Renal pelvis (tissue), 12 donors: ENCODE measurements around the gene GPRASP2. TPM values are rescaled to one million over a fixed set of nuclear protein-coding genes. Genes with fewer than 3 reads are reported as not detected.
"Not testable (repeated sequence)": the region's sequence is repeated elsewhere in the genome, so short reads cannot be mapped to it uniquely, and the experiment has no call there.

Experiments used
- DNase-seq: peaks from one replicate; pipeline ENCODE4 v3.0.0-alpha.2; 2013
- long read RNA-seq, 16 experiments: transcript quantifications; one replicate each; lab custom pipeline, GENCODE V29; 2026
- polyA plus RNA-seq, 3 donors: library from polyadenylated mRNA; unstranded; fragments of 120-200 nt; gene quantifications; one replicate each; pipeline ENCODE4 v1.2.1, GENCODE V29; 2013; ENCODE audit not compliant: insufficient read length in 3 of 3

Gene GPRASP2
- polyA plus RNA-seq, result 10 to 100 TPM; 36.7 to 37.5 (median 37.0) TPM
- long read RNA-seq, donor 1, transcript GPRASP2-202 (5 exons, 581 nt), result major isoform, 8 of 8 reads
- long read RNA-seq, donor 1, partial matches to known transcripts, result 0 of 8 reads
- long read RNA-seq, donor 1, other reads (novel, unspliced or antisense), result 0 of 8 reads
- long read RNA-seq, donor 2, transcript GPRASP2-202 (5 exons, 581 nt), result major isoform, 6 of 7 reads
- long read RNA-seq, donor 2, partial matches to known transcripts, result 0 of 7 reads
- long read RNA-seq, donor 2, other reads (novel, unspliced or antisense), result 0 of 7 reads
- long read RNA-seq, donor 3, partial matches to known transcripts, result 0 of 3 reads
- long read RNA-seq, donor 3, other reads (novel, unspliced or antisense), result 0 of 3 reads
- long read RNA-seq, donor 4, transcript GPRASP2-202 (5 exons, 581 nt), result major isoform, 5 of 6 reads
- long read RNA-seq, donor 4, partial matches to known transcripts, result 0 of 6 reads
- long read RNA-seq, donor 4, other reads (novel, unspliced or antisense), result 0 of 6 reads
- long read RNA-seq, donor 5, partial matches to known transcripts, result 0 of 2 reads
- long read RNA-seq, donor 5, other reads (novel, unspliced or antisense), result 0 of 2 reads
- long read RNA-seq, donor 6, partial matches to known transcripts, result 0 of 3 reads
- long read RNA-seq, donor 6, other reads (novel, unspliced or antisense), result 0 of 3 reads
- long read RNA-seq, donor 7, partial matches to known transcripts, result 0 of 3 reads
- long read RNA-seq, donor 7, other reads (novel, unspliced or antisense), result 0 of 3 reads
- long read RNA-seq, donor 8, partial matches to known transcripts, result 0 of 4 reads
- long read RNA-seq, donor 8, other reads (novel, unspliced or antisense), result 0 of 4 reads
- long read RNA-seq, donor 9, partial matches to known transcripts, result 0 of 2 reads
- long read RNA-seq, donor 9, other reads (novel, unspliced or antisense), result 0 of 2 reads
- long read RNA-seq, donor 10, transcript GPRASP2-202 (5 exons, 581 nt), result major isoform, 5 of 6 reads
- long read RNA-seq, donor 10, partial matches to known transcripts, result 0 of 6 reads
- long read RNA-seq, donor 10, other reads (novel, unspliced or antisense), result 0 of 6 reads
- long read RNA-seq, donor 11, partial matches to known transcripts, result 0 of 4 reads
- long read RNA-seq, donor 11, other reads (novel, unspliced or antisense), result 0 of 4 reads
- long read RNA-seq, donor 12, transcript GPRASP2-202 (5 exons, 581 nt), result major isoform, 7 of 8 reads
- long read RNA-seq, donor 12, partial matches to known transcripts, result 0 of 8 reads
- long read RNA-seq, donor 12, other reads (novel, unspliced or antisense), result 0 of 8 reads
- long read RNA-seq, donor 13, partial matches to known transcripts, result 0 of 1 reads
- long read RNA-seq, donor 13, other reads (novel, unspliced or antisense), result 0 of 1 reads
- long read RNA-seq, donor 14, transcript GPRASP2-202 (5 exons, 581 nt), result major isoform, 6 of 7 reads
- long read RNA-seq, donor 14, partial matches to known transcripts, result 0 of 7 reads
- long read RNA-seq, donor 14, other reads (novel, unspliced or antisense), result 0 of 7 reads
- long read RNA-seq, donor 15, transcript GPRASP2-202 (5 exons, 581 nt), result major isoform, 7 of 7 reads
- long read RNA-seq, donor 15, partial matches to known transcripts, result 0 of 7 reads
- long read RNA-seq, donor 15, other reads (novel, unspliced or antisense), result 0 of 7 reads
- long read RNA-seq, donor 16, transcript GPRASP2-202 (5 exons, 581 nt), result major isoform, 7 of 8 reads
- long read RNA-seq, donor 16, partial matches to known transcripts, result 0 of 8 reads
- long read RNA-seq, donor 16, other reads (novel, unspliced or antisense), result 0 of 8 reads

DNA sequence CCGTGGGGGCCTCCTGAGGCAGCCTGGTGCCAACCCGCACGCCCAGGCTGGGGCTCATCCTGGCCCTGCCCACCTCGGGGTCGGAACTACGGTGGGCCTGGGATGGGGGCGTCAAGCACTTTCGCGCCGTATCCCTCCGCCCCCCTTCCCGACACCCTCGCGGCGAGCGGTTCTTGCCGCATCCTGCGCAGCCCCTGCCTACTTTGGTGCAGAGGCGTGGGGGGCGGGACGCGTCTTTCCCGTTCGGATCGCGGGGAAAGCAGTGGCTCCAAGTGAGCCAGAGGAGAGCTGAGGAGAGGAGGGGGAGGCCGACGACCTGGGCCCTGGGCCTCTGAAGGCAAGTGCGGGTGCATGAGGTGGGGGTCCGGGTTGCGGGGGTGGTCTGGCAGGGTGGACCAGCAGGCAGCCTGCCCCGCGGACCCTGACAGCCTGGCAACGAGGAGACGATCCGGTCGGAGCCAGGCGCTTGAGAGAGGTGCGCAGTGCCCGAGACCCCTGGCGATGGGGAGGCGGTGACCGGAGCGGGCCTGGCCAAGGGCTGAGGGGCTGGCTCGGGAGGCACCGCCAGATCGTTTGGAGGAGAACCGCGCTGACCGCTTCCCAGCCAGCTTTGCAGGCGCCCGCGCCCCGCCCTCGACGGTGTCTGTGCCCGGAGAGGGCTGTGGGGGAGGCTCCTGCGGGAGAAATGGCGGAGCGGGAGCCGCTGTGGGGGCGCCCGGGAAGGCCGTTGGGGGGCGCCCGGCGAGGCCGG, at the start of gene GPRASP2:
GPRASP2 (plus strand) TSS at position 233 of the 751 bp plus-strand sequence. CDS start 2,422 bp downstream, outside the sequence.
- DNase-seq, result peak; percentile 54

- not testable (repeated sequence) for DNase-seq
Observed at GRCh38 chrX:102663820-102664219, 48.4 kb upstream of the GPRASP2 start.

GRCh38 chrX:102667034-102667433, 45.2 kb upstream of the GPRASP2 start:
- not testable (repeated sequence) for DNase-seq

DNA sequence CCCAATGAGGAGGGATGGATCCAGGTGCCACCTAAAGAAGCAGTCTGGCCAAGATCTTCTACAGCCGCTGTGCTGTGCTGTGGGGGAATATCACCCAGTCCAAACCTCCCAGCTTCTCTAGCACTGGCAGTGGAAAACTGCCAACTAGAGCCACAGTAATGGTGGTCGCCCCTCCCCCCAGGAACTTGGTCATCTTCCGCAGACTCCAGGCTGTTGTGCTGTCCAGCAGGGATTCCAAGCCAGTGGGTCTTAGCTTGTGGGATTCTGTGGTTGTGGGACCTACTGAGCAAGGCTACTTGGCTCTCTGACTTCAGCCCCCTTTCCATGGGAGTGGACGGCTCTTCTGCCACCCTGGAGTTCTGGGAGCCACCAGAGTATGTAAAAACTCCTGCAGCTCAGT, 42.7 kb upstream of the GPRASP2 start:
- DNase-seq, result no peak

DNA sequence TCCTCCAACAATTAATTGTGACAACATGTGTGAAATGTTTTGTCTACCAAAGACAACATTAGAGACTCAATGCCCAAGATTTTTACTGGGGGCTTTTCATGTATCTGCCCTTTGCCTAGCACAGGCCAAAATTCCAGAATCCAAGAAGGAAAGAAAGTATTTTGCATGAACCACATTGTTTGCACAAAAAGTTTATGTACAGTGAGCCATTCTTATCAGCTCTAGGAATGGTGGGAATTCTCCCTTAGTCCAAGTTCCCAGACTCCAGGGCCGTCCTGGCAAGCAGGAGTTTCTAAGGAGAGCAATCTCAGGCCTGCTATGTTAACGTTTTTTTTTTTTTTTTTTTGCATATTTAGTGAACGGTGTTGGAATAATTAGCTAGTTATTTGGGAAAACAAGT, 39.4 kb upstream of the GPRASP2 start:
- DNase-seq, result no peak

DNA sequence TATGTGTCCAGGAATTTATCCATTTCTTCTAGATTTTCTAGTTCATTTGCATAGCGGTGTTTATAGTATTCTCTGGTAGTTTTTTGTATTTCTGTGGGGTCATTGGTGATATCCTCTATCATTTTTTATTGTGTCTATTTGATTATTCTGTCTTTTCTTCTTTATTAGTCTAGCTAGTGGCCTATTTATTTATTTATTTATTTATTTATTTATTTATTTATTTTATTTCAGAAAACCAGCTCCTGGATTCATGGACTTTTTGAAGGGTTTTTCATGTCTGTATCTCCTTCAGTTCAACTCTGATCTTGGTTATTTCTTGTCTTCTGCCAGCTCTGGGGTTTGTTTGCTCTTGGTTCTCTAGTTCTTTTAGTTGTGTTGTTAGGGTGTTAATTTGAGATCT, 34.8 kb upstream of the GPRASP2 start:
- DNase-seq, result not testable (repeated sequence)

GRCh38 chrX:102684772-102685520, 27.3 kb upstream of the GPRASP2 start:
- DNase-seq, result no peak

GRCh38 chrX:102694749-102695148, 17.5 kb upstream of the GPRASP2 start:
- DNase-seq, result no peak

DNA sequence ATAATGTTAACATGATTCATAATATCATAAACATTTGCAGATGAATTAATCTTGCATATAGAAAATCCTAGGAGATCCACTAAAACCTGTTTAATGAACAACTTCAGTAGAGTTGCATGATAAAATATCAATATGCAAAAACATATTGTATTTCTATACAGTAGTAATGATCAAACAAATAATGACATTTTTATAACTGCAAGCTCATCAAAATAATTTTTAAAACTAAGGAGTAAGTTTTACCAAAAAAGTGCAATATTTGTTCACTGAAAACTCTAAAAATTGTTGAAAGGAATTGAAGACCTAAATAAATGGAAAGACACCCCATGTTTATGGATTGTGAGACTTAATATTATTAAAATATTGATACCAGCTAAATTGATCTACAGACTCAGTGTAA, 15.9 kb upstream of the GPRASP2 start:
- DNase-seq, result no peak

- DNase-seq, result no peak
Observed at GRCh38 chrX:102697494-102697893, 14.8 kb upstream of the GPRASP2 start.

- no peak for DNase-seq
Observed at GRCh38 chrX:102708900-102709299, 3.3 kb upstream of the GPRASP2 start.

GRCh38 chrX:102711872-102712215, 404 bp upstream of the GPRASP2 start:
- peak; percentile 27 for DNase-seq

- peak; percentile 65 for DNase-seq
Observed at GRCh38 chrX:102712981-102713625, 855 bp downstream of the GPRASP2 start.

- no peak for DNase-seq
Observed at GRCh38 chrX:102714994-102715393, 2.7 kb downstream of the GPRASP2 start.

- no peak for DNase-seq
Observed at GRCh38 chrX:102715967-102716366, 3.7 kb downstream of the GPRASP2 start.

GRCh38 chrX:102720237-102721168, 8.3 kb downstream of the GPRASP2 start, which contains the start of gene GPRASP3:
Gene GPRASP3 (plus strand): TSS chrX:102720743. CDS start chrX:102748996, 28,253 bp downstream.
- peak; percentile 74 for DNase-seq

- not testable (repeated sequence) for DNase-seq
Observed at GRCh38 chrX:102721169-102721506, 8.9 kb downstream of the GPRASP2 start.
